H1 (cell line): ENCODE data around the gene SNAP29. TPM values are rescaled to one million over a fixed set of nuclear protein-coding genes. Genes with fewer than 3 reads are reported as not detected.

ENCODE experiments used
- CTCF ChIA-PET: fragments of 300-600 bp; sonication (Branson Sonifier 250); formaldehyde crosslinking; loops from one replicate; lab custom pipeline; 2021; ENCODE audit not compliant: partially characterized antibody; lab: Charles Lee
- POLR2A ChIA-PET: fragments of 300-600 bp; sonication (Branson Sonifier 250); formaldehyde crosslinking; loops from one replicate; lab custom pipeline; 2021; ENCODE audit warnings: inconsistent platforms; ENCODE audit not compliant: partially characterized antibody; lab: Charles Lee
- DNase-seq, 2 experiments: peaks; one replicate each; pipeline versions ENCODE4 v3.0.0 to v3.0.0-alpha.2; 2010 to 2022; ENCODE audit warnings: low spot score in 2 of 2, low read depth in 1 of 2, mixed read lengths in 1 of 2
- FAIRE-seq: peaks from 2 replicates; lab custom pipeline; 2011; peaks lifted over from hg19 to GRCh38; lab: Jason Lieb, UNC
- H2AFZ ChIP-seq: 2 replicates; pipeline ENCODE4 v1.8.1; 2012; ENCODE audit warnings: low read length, inconsistent platforms
- H2AK5ac ChIP-seq: 2 replicates; pipeline ENCODE4 v1.6.1; 2013; ENCODE audit warnings: low read depth, low read length
- H2BK120ac ChIP-seq: replicated peaks from 2 replicates; pipeline ENCODE3; 2013; ENCODE audit warnings: low read depth, low read length, inconsistent platforms
- H2BK12ac ChIP-seq: 2 replicates; pipeline ENCODE4 v1.6.1; 2013; ENCODE audit warnings: low read depth, low read length
- H2BK15ac ChIP-seq: 2 replicates; pipeline ENCODE4 v1.6.1; 2013; ENCODE audit warnings: low read length
- H2BK20ac ChIP-seq: 2 replicates; pipeline ENCODE4 v1.6.1; 2013; ENCODE audit warnings: low read length
- H2BK5ac ChIP-seq: 2 replicates; pipeline ENCODE4 v1.6.1; 2013; ENCODE audit warnings: low read depth, low read length
- H3K14ac ChIP-seq: 2 replicates; pipeline ENCODE4 v1.6.1; 2013; ENCODE audit warnings: inconsistent platforms; ENCODE audit not compliant: insufficient read length
- H3K18ac ChIP-seq: 2 replicates; pipeline ENCODE4 v1.6.1; 2013; ENCODE audit warnings: low read length; ENCODE audit errors: extremely low read depth
- H3K23ac ChIP-seq: 2 replicates; pipeline ENCODE4 v1.6.1; 2013; ENCODE audit warnings: inconsistent platforms; ENCODE audit not compliant: insufficient read length
- H3K23me2 ChIP-seq: 2 replicates; pipeline ENCODE4 v1.6.1; 2013; ENCODE audit warnings: low read depth, low read length
- H3K27ac ChIP-seq: 2 replicates; pipeline ENCODE4 v1.6.1; 2011; ENCODE audit warnings: low read depth, low read length, inconsistent platforms
- H3K27me3 ChIP-seq, 4 experiments: replicated peaks in 1 of 4; 1 replicate in 1 of 4; 2 replicates in 3 of 4; pipeline versions ENCODE4 v1.6.1 to v1.8.1; 2011 to 2013; ENCODE audit warnings: low read length in 3 of 4, mild to moderate bottlenecking in 3 of 4, inconsistent platforms in 2 of 4, mixed read lengths in 2 of 4, moderate library complexity in 1 of 4; ENCODE audit not compliant: control insufficient read depth in 3 of 4, insufficient read depth in 3 of 4; ENCODE audit errors: extremely low read depth in 1 of 4
- H3K36me3 ChIP-seq, 4 experiments: 2 replicates each; pipeline versions ENCODE4 v1.6.1 to v1.8.1; 2011 to 2013; ENCODE audit warnings: mild to moderate bottlenecking in 4 of 4, low read length in 3 of 4, moderate library complexity in 2 of 4, control low read depth in 1 of 4, inconsistent platforms in 1 of 4; ENCODE audit not compliant: insufficient read depth in 4 of 4, control insufficient read depth in 2 of 4
- H3K4ac ChIP-seq: replicated peaks from 2 replicates; pipeline ENCODE3; 2013; ENCODE audit warnings: low read length, low read depth, mixed read lengths, inconsistent platforms; ENCODE audit not compliant: insufficient read length
- H3K4me1 ChIP-seq, 4 experiments: replicated peaks in 1 of 4; 1 replicate in 1 of 4; 2 replicates in 3 of 4; pipeline versions ENCODE4 v1.6.1 to v1.8.1; 2011 to 2013; ENCODE audit warnings: low read length in 3 of 4, inconsistent platforms in 2 of 4, mixed read lengths in 1 of 4; ENCODE audit not compliant: insufficient read depth in 4 of 4, control insufficient read depth in 3 of 4
- H3K4me2 ChIP-seq, 2 experiments: 2 replicates each; pipeline versions ENCODE4 v1.6.1 to v1.8.1; 2011 to 2013; ENCODE audit warnings: low read depth in 2 of 2, low read length in 2 of 2, control low read depth in 1 of 2, inconsistent platforms in 1 of 2, mild to moderate bottlenecking in 1 of 2; ENCODE audit not compliant: insufficient read depth in 1 of 2
- H3K4me3 ChIP-seq, 4 experiments: fragments of 200-600, 300-600 bp in 1 of 4; sonication (generic), shearing (Covaris generic), sonication (Bioruptor Twin) in 1 of 4; 2 replicates each; pipeline versions ENCODE4 v1.5.1 to v1.8.1; 2011 to 2016; ENCODE audit warnings: low read length in 4 of 4, low read depth in 3 of 4, control low read depth in 2 of 4, inconsistent platforms in 2 of 4, mild to moderate bottlenecking in 2 of 4, mixed read lengths in 1 of 4, moderate library complexity in 1 of 4; ENCODE audit not compliant: insufficient read depth in 2 of 4; ENCODE audit errors: extremely low read depth in 1 of 4
- H3K56ac ChIP-seq: replicated peaks from 2 replicates; pipeline ENCODE3; 2013; ENCODE audit warnings: low read depth, mild to moderate bottlenecking, mixed read lengths, low read length, inconsistent platforms; ENCODE audit not compliant: insufficient read length
- H3K79me1 ChIP-seq: 2 replicates; pipeline ENCODE4 v1.6.1; 2013; ENCODE audit warnings: low read depth, low read length, control low read depth
- H3K79me2 ChIP-seq, 2 experiments: 2 replicates each; pipeline versions ENCODE4 v1.6.1 to v1.8.1; 2012 to 2013; ENCODE audit warnings: low read length in 2 of 2, mild to moderate bottlenecking in 2 of 2, inconsistent platforms in 1 of 2; ENCODE audit not compliant: insufficient read depth in 2 of 2, control insufficient read depth in 1 of 2
- H3K9ac ChIP-seq, 4 experiments: replicated peaks in 1 of 4; 1 replicate in 1 of 4; 2 replicates in 3 of 4; pipeline versions ENCODE4 v1.6.1 to v1.8.1; 2011 to 2013; ENCODE audit warnings: low read depth in 3 of 4, low read length in 3 of 4, control low read depth in 2 of 4, mild to moderate bottlenecking in 2 of 4, moderate library complexity in 2 of 4, inconsistent platforms in 1 of 4; ENCODE audit errors: extremely low read depth in 1 of 4
- H3K9me3 ChIP-seq, 2 experiments: 2 replicates each; pipeline versions ENCODE4 v1.6.1 to v1.8.1; 2012 to 2013; ENCODE audit warnings: mild to moderate bottlenecking in 2 of 2, moderate library complexity in 2 of 2, control low read depth in 1 of 2, inconsistent platforms in 1 of 2, low read depth in 1 of 2, low read length in 1 of 2, mixed read lengths in 1 of 2; ENCODE audit not compliant: insufficient read depth in 2 of 2
- H4K20me1 ChIP-seq, 2 experiments: replicated peaks in 1 of 2; 2 replicates each; pipeline versions ENCODE3 to v1.8.1; 2011 to 2013; ENCODE audit warnings: inconsistent platforms in 2 of 2, low read length in 2 of 2, mild to moderate bottlenecking in 1 of 2; ENCODE audit not compliant: insufficient read depth in 2 of 2, control insufficient read depth in 1 of 2
- H4K5ac ChIP-seq: 2 replicates; pipeline ENCODE4 v1.6.1; 2013; ENCODE audit warnings: low read length, low read depth, mixed read lengths, inconsistent platforms; ENCODE audit not compliant: insufficient read length
- H4K8ac ChIP-seq: 2 replicates; pipeline ENCODE4 v1.8.0; 2013; ENCODE audit warnings: mild to moderate bottlenecking, moderate library complexity, low read length, inconsistent platforms; ENCODE audit not compliant: insufficient read depth; ENCODE audit errors: extremely low read depth
- H4K91ac ChIP-seq: replicated peaks from 2 replicates; pipeline ENCODE3; 2013; ENCODE audit warnings: low read length, mixed read lengths, inconsistent platforms; ENCODE audit not compliant: insufficient read length
- CTBP2 ChIP-seq: IDR thresholded peaks from 2 replicates; pipeline ENCODE4 v1.7.0; 2011; ENCODE audit warnings: borderline replicate concordance, mild to moderate bottlenecking, moderate library complexity, mixed read lengths, low read length; ENCODE audit not compliant: insufficient read depth, insufficient read length
- JUND ChIP-seq: IDR thresholded peaks from 2 replicates; pipeline ENCODE4 v1.6.1; 2011; ENCODE audit warnings: mild to moderate bottlenecking, improper control_type of control experiment, low read length
- KDM4A ChIP-seq: IDR thresholded peaks from one replicate; pipeline ENCODE4 v1.7.1; 2012; ENCODE audit warnings: low read depth, mild to moderate bottlenecking, moderate library complexity, low read length, inconsistent platforms; ENCODE audit not compliant: severe bottlenecking
- POU5F1 ChIP-seq: IDR thresholded peaks from 2 replicates; pipeline ENCODE4 v1.6.1; 2011; ENCODE audit warnings: low read depth, mild to moderate bottlenecking, low read length, moderate library complexity
- SIX5 ChIP-seq: IDR thresholded peaks from 2 replicates; pipeline ENCODE4 v1.6.1; 2011; ENCODE audit warnings: mild to moderate bottlenecking, low read depth, low read length
- SP4 ChIP-seq: IDR thresholded peaks from 2 replicates; pipeline ENCODE4 v1.6.1; 2012; ENCODE audit warnings: low read length, inconsistent platforms
- SUZ12 ChIP-seq: fragments of 200-600 bp; sonication (generic); IDR thresholded peaks from 2 replicates; pipeline ENCODE4 v1.6.1; 2012; ENCODE audit warnings: mild to moderate bottlenecking, inconsistent platforms, low read length, moderate library complexity, mixed read lengths
- TBP ChIP-seq: IDR thresholded peaks from 2 replicates; pipeline ENCODE4 v1.6.1; 2011; ENCODE audit warnings: low read depth, low read length, improper control_type of control experiment
- WGBS, 2 experiments: shearing (Covaris generic) in 1 of 2; methylation state at CpG; one replicate each; pipeline versions ENCODE4 v1.1.6 to v1.1.7; 2013 to 2015; ENCODE audit warnings: low lambda C conversion rate in 2 of 2, mixed read lengths in 2 of 2, inconsistent platforms in 1 of 2, low coverage in 1 of 2, missing lambda C conversion rate in 1 of 2; ENCODE audit not compliant: insufficient replicate concordance in 2 of 2, insufficient coverage in 1 of 2, insufficient read length in 1 of 2; ENCODE audit errors: extremely low coverage in 1 of 2, missing lambda C conversion rate in 1 of 2; 5-methylcytosine and 5-hydroxymethylcytosine counted together
- polyA plus RNA-seq, 7 experiments: library from polyadenylated mRNA; depleted of rRNA in 3 of 7; stranded (reverse) in 5 of 7; unstranded in 2 of 7; fragments of >200 nt in 5 of 7; fragments of 200-250 nt in 2 of 7; gene quantifications; 1 replicate in 5 of 7; 2 replicates in 1 of 7; 4 replicates in 1 of 7; pipeline versions ENCODE4 v1.2.1 to v1.2.3, GENCODE V29; 2011 to 2013; ENCODE audit warnings: missing spikeins in 2 of 7, mixed read lengths in 2 of 7
- total RNA-seq: library from RNA; stranded (reverse); fragmentation: NEBNext Ultra II Directional; extraction: Animal tissue kit (Norgen Biotek cat#: 25700); gene quantifications from 2 replicates; pipeline ENCODE4 v1.2.1, GENCODE V29; 2021

SNAP29 gene
- total and polyA plus RNA-seq, 2 of the 8 experiments (the other 6 are each of a cell fraction or from before 2014, with no cell fraction given) = 11.8 to 15.0 TPM

DNA sequence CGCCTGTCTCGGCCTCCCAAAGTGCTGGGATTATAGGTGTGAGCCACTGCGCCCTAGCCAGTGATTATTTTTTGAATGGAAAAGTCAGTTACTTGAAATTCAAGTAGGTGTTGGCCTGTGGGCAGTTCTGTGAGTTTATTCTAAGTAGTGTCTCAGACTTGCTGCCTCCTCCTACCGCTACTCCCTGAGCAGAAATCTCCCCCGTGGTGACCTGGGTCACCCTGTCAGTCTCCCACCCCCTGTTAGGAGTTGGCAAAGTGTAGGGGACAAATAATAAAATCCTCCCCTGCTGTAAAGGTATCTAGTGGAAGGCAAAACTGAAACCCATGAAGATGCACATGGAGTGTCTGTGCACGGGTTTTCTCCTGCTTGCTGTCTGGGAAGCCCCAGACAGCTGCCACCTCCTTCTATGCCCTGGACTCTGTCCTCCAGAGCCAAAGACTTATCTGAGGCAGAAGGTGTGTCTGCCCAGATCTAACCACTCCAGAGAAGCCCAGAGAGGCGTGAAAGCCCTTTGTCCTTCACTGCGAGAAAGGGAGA lies 26.3 kb downstream of the SNAP29 start:
- H3K79me2 ChIP-seq = no peaks in the 10 kb centered on the region
- no peak overlapping the region for H2BK12ac ChIP-seq
- H3K4me2 ChIP-seq = no peak overlapping the region
- no peak overlapping the region for H2BK15ac ChIP-seq
- no peak overlapping the region for H2BK5ac ChIP-seq
- H2BK20ac ChIP-seq = no peak overlapping the region
- 83% methylated on average over 8 of the region's 8 CpGs; no CpG with 5 or more reads in 1 of the 2 experiments for WGBS, 2 experiments
- H4K5ac ChIP-seq = no peak overlapping the region
- no peak overlapping the region for H3K9ac ChIP-seq
- TF ChIP-seq SIX5 (no peak), KDM4A (no peak), JUND (no peak), CTBP2 (no peak), SUZ12 (no peak), TBP (no peak), POU5F1 (no peak), SP4 (no peak)
- FAIRE-seq (no peak), DNase-seq (no peak)
- no peak overlapping the region for H2BK120ac ChIP-seq
- H4K8ac ChIP-seq = no peak overlapping the region
- H3K36me3 ChIP-seq = peaks cover 2 to 8% (median 4%) of the 10 kb centered on the region in 4 experiments; a peak in 5 of 8 replicates
- H3K9me3 ChIP-seq = no peaks in the 10 kb centered on the region
- H2AFZ ChIP-seq = no peak overlapping the region
- peaks cover 0 to 2% (median 0%) of the 10 kb centered on the region in 4 experiments; a peak in 1 of 7 replicates for H3K4me1 ChIP-seq
- no peaks in the 10 kb centered on the region for H4K20me1 ChIP-seq
- no peak overlapping the region for H3K14ac ChIP-seq
- H3K4me3 ChIP-seq = no peak overlapping the region
- POLR2A ChIA-PET = interaction anchor here (0.7 to 1.0 kb wide), 3 partner anchors 10 to 116 kb away, joined by 3 to 4 read pairs (median 3); no protein-coding TSS in a partner anchor
- H3K4ac ChIP-seq = no peak overlapping the region
- no peak overlapping the region for H4K91ac ChIP-seq
- H3K23me2 ChIP-seq = no peaks in the 10 kb centered on the region
- no peaks in the 10 kb centered on the region for H3K79me1 ChIP-seq
- no peaks in the 10 kb centered on the region for H3K27me3 ChIP-seq
- no peak overlapping the region for H3K27ac ChIP-seq
- no peak overlapping the region for H3K18ac ChIP-seq
- H3K23ac ChIP-seq = no peak overlapping the region
- no peak overlapping the region for H3K56ac ChIP-seq
- H2AK5ac ChIP-seq = no peak overlapping the region
- CTCF ChIA-PET = interaction anchor here (0.8 to 3.3 kb wide), 38 partner anchors 8 to 217 kb away, joined by 3 to 22 read pairs (median 6); partner anchors contain the start of genes AIFM3 and LRRC74B
